ENCODE data around the gene NLRX1.
A peak's percentile ranks its signal among the peaks of the same experiment; 100 is the strongest.
"Not testable (repeated sequence)": the region's sequence is repeated elsewhere in the genome, so short reads cannot be mapped to it uniquely, and the experiment has no call there.

NLRX1 gene, protein sequence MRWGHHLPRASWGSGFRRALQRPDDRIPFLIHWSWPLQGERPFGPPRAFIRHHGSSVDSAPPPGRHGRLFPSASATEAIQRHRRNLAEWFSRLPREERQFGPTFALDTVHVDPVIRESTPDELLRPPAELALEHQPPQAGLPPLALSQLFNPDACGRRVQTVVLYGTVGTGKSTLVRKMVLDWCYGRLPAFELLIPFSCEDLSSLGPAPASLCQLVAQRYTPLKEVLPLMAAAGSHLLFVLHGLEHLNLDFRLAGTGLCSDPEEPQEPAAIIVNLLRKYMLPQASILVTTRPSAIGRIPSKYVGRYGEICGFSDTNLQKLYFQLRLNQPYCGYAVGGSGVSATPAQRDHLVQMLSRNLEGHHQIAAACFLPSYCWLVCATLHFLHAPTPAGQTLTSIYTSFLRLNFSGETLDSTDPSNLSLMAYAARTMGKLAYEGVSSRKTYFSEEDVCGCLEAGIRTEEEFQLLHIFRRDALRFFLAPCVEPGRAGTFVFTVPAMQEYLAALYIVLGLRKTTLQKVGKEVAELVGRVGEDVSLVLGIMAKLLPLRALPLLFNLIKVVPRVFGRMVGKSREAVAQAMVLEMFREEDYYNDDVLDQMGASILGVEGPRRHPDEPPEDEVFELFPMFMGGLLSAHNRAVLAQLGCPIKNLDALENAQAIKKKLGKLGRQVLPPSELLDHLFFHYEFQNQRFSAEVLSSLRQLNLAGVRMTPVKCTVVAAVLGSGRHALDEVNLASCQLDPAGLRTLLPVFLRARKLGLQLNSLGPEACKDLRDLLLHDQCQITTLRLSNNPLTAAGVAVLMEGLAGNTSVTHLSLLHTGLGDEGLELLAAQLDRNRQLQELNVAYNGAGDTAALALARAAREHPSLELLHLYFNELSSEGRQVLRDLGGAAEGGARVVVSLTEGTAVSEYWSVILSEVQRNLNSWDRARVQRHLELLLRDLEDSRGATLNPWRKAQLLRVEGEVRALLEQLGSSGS

DNA sequence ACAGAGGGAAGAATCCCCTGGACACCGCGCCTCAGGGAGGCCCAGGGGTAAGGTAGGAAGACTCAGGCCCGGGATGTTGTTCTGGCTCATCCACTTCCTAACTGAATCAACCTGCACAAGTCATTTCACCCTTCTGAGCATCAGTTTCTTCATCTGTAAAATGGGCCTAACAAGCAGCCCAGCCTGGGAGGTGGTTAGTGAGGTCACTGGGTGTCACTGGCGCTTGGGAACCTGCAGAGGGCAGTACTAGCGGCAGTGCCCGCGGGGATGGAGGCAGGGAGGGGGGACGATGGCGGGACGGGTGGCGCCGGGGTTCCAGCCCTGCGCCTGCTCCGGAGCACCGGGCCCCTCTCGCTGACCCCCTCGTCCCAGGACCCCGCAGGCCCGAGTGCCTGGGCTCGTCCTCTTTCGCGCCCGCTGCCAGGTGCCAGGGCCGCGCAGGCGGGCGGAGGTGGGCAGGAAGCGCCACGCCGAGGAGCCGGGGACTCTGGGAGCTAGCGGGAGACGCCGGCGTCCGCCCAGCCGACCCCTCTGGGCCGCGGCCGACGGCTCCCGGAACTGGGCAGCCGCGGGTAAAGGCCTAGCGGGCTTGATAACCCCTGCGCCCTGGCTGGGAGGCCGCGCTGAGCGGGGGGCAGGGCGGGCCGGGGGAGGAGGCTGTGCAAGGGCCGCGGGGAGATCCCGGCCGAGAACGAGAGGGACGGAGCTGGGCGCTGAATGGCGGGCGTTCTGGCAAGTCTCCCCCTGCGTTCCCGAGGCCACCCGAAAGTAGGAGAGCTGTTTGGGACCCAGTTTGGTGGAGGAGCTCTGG lies at the start of gene NLRX1:
NLRX1 (plus strand) TSS at position 255 of the 811 bp plus-strand sequence. CDS start 2,679 bp downstream, outside the sequence.
- peak; percentile 42 to 72 (median 65) for DNase-seq

DNA sequence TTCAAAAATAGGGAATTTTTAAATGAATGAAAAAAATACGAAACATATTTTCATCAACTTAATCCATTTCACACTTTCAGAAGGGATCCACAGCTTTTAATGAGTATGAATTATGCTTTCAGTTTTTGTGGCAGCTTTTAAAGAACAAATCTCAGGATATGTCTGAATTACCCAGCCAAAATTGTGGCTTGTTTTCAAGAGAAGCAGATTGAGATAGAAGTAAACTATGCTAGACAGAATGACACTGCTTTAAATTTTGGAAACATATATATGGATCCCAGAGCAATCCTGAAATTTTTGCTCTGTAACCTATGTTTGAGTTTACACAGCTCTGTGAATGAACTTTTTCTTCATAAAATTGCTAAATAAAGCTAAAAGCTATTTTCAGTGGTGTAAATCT lies 49.6 kb upstream of the NLRX1 start:
- DNase-seq: no peak

DNA sequence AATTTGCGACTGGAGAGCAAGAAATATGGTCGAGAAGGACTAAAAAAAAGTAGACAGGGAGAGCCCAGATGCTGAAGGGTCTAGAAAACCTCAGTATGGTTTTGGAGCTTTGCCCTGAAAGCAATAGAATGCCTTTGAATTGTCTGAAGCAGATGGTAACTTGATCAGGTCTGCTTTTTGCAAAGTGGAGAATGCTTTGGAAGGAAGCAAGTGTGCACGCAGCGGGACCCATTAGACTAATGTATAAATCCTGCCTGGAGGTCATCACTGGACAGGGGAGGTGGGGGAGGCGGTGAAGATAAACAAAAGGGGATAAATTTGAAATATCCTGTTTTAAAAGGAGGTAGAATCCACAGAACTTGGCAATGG lies 47.9 kb upstream of the NLRX1 start:
- no peak for DNase-seq

DNA sequence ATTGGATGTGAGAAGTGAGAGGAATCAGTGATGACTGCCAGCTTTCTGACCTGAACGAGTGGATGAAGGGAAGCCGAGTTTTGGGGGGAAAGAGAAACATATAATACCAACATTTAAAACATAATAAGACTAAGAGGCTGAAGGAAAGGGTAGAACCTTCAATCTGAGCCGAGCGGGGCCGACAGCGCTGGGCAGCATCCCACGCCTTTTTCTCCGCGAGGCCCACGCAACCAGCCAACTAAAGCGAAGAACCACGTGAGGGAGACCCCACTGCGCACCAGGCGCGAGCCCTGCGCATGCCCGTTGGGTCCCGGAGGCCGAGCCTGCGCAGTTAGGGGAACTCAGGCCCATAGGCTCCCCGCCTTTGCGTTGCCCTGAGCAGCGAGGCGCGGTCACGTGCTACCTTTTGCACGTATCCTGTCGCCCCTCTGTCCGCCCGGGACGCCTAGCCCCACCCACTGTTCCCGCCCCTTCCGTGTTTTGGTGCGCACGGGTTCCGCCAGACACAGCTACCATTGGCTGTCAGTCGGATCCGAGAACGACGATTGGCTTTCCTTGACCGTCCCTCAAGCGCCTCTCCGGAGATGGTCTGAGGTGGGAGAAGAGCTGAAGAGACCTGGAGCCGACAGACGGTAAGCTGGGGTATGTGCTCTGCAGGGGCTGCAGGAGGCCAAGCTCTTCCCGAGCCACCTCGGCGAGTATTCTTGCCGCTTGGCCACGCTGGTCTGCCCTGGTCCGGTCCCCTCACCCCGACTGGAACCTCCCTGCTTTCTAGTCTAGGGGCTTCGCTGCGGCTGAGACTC lies 47.3 kb upstream of the NLRX1 start, which contains the start of gene HINFP:
HINFP (plus strand) TSS at position 573 of the 803 bp plus-strand sequence. CDS start 5,365 bp downstream, outside the sequence.
- DNase-seq: peak; percentile 98 to 100 (median 99)

DNA sequence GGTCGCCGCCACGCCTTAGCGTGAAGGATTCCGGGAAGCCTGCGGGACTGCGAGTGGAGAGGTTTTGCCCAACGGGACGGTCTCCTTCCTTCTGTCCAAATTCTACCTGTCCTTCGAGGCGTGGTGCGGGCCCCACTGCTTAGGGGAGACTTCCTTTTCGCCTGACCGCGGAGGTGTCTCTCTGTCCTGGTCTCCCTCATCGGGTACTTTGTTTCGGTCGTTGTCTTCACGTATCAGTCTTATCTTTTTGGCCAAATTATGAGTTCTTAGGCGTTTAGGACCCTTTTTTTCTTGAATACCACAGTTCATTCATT lies 46.8 kb upstream of the NLRX1 start:
- DNase-seq: no peak

DNA sequence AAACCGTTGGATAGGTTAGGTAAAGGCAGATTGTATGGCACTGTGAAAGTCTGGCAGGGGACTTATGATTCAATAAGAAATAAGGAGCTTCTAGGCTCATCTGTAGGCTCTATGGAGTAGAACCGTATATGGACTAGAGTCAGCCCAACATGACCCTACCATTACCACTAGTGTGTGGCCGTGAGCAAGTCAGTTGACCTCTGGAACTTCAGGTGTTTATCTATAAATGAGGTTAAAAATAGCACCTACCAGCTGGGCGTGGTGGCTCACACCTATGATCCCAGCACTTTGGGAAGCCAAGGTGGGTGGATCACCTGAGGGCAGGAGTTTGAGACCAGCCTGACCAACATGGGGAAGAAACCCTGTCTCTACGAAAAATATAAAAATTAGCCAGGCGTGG lies 42.7 kb upstream of the NLRX1 start:
- DNase-seq: no peak

DNA sequence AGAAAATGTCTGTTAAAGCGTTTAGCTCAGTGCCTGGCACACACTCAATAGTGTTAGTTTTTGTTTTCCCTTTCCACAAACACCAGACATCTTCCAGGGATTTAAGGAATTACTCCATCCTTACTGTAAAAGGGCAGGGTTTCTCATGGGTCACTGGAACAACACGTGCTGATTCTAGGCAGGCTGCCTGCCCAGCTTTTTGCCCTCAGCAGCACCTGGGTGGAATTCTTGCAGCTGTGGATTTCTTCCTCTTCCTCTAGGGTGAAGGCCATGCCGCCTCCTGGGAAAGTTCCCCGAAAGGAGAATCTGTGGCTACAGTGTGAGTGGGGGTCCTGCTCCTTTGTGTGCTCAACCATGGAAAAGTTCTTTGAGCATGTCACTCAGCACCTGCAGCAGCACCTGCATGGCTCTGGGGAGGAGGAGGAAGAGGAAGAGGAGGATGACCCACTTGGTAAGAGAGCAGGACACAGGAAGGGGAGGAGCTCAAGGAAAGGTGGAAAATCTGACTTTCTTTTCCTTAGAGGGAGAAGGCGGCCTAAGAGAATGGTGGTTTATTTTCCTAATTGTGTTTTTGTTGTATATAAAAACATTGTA lies 41.8 kb upstream of the NLRX1 start:
- DNase-seq: no peak

DNA sequence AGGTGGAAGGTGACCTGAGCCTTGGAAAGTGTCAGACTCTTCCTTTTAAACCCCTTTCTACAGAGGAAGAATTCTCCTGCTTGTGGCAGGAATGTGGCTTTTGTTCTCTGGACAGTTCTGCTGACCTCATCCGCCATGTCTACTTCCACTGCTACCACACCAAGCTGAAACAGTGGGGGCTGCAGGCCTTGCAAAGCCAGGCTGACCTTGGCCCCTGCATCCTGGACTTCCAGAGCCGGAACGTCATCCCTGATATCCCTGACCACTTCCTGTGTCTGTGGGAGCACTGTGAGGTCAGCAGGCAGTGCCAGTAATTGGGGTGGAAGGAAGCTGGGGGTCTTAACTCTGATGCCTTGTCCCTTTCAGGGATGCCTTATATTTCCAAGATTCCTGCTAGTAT lies 37.9 kb upstream of the NLRX1 start:
- DNase-seq: no peak

DNA sequence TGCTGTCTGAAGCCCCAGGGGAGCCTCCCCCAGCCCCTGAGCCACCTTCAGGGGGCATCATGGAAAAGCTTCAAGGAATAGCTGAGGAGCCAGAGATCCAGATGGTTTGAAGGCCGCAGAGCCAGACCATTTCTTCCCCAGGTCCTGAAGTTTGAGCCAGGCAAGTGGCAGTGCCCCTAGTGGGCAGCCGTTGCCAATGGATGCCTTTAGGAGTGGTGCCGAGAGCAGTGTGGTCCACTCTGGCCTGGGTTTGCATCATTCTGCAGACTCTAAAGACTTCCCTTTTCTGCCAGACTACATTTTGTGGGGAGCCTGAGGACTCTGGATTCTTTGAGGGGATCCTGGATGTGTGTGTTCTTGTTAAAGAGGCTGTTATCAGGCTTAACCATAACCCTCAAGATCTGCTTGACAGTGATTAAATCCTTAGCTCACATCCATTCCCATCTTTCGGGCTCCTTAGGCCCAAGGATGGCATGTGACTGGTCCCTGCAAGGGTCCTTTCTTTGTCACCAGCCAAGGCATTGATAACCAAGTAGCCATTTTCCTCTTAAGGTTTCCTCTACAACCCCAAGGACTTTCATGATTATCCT lies 34.0 kb upstream of the NLRX1 start:
- no peak for DNase-seq

DNA sequence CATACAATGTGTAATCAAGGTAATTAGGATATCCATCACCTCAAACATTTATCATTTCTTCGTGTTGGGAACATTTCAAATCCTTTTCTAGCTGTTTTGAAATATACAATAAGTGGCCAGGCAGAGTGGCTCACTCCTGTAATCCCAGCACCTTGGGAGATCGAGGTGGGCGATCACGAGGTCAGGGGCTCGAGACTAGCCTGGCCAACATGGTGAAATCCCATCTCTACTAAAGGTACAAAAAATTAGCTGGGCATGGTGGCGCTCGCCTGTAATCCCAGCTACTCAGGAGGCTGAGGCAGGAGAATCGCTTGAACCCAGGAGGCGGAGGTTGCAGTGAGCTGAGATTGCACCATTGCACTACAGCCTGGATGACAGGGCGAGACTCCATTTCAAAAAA lies 29.2 kb upstream of the NLRX1 start:
- not testable (repeated sequence) for DNase-seq

DNA sequence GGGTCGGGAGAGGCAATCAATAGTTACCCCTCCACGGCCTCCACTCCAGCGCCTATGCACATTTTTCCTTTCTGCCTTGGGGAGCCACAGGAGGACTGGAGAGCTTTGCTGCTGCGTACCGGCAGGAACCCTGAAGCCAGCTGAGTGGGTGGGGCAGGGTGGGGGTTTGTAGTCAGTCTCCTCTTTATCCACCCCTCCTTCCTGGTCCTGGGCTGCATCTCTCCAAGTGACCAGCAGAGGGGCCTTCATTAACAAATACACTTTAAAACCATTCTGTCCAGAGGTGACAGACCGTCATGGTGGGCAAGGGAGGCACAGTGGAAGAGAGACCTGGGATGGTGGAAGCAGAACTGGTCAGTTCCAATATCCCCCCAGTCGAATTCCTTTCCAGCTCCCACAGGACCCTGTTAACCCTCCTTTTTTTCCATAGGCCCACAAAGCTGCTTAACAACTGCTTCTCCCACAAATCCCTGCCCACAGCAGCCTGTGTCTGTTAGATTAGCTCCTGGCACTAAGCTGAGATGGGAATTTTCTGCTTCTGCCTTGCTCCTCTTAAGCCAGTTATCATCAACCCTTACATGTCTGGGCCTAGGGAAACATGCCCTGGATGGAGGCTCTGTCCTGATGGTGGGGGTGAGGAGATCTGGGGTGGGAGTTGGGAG lies 23.6 kb upstream of the NLRX1 start:
- DNase-seq: no peak

DNA sequence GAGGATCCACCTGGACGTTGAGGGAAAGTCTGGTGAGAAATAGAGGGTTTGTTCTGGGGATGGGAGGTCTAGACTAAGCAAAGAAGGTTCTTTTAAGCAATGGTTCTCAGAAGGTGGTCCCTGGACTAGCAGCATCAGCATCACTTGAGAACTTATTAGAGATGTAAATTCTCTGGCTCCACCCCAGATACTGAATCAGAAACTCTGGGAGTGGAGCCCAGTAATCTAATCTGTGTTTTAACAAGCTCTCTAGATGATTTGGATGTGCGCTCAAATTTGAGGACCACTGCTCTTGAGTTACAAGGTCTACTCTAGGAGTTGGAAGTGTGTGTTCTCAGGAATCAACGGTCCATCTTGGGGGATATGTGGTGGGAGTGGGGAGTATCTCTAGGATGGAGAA lies 23.0 kb upstream of the NLRX1 start:
- DNase-seq: no peak

DNA sequence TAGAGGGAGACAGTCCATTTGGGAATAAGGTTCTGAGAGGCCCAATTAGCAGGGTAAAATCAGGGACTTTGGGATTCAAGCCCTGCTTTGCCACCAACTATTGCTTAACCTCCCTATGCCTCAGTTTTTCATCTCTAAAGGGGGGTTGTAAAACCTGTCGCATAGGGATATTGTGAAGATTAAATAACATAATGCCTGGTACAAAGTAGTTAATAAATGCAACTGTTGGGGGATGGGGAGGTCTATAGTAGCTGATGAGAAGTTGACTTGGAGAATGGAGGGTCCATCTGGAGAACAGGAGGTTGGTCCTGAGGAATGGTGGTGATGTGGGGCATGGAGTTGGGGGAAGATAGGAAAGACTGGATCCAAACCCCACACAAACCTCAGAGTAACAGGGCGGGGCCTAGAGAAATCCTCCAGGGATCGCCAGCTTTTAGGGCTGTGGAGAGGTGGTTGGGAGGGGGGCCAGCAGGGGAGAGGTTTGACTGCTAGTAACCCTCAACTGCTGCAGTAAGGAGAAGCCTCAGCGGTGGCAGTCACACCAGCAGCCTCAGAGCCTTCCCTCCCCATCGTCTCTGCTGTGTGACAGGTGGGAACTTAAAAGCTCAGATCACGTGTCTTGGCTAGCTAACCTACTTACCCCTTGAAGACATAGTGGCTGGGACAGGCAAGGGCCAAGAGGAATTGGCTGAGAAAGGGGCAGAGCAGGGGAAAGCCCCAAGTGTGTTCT lies 20.8 kb upstream of the NLRX1 start:
- DNase-seq: no peak

DNA sequence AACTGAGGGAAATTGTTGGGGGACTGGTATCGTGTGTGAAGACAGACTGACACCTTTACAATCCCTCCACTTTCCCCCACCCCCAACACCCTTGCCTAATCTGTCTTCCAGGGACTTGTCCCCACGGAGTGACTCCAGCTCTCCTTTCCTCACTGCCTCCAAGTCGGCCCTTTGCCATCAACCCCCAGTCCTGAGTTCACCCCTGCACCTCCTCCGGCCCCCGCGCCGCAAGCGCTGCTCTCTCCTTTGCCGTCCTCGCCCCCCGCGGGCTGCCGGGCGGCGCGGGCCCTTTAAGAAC lies 19.9 kb upstream of the NLRX1 start:
- DNase-seq: no peak

DNA sequence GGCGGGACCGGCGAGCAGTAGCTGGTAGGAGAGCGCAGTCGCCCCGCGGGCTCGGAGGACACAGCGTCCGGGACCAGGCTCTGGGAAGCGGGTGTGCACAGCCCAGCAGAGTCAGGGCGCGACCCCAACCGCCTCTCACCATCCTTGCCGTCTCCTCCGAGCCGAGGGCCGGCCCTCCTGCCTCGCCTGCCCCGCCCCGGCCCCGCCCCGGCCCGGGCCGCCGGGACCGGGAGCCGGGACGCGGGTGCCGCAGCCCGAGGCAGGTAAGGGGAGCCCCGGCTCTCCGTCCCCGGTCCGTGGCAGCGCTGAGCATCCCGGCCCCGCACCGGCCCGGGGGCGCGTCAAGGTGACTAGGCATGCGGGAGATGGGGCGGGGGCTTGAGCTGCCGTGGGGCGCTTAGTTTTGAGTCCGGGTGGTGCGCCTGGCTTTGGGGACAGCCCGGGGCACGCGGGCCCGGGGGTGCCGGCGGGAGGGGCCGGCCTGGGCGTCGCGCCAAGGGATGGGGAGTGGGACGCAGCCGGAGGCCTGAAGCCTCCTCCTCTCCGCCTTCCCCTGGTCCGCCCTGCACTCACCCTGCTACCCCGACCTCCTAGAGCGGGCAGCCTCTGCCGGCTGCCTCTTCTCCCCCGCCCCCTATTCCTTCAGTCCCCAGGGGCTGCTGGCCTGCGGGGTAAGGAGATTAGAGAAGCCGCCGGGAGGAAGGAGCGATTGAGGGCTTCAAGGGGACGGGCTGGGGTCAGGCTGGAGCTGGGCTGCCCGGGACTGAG lies 19.3 kb upstream of the NLRX1 start, which contains the start of gene ABCG4:
ABCG4 (plus strand) TSS at position 35 of the 768 bp plus-strand sequence. CDS start 914 bp downstream, outside the sequence.
- peak in 1 of 4 experiments; percentile 39 for DNase-seq

DNA sequence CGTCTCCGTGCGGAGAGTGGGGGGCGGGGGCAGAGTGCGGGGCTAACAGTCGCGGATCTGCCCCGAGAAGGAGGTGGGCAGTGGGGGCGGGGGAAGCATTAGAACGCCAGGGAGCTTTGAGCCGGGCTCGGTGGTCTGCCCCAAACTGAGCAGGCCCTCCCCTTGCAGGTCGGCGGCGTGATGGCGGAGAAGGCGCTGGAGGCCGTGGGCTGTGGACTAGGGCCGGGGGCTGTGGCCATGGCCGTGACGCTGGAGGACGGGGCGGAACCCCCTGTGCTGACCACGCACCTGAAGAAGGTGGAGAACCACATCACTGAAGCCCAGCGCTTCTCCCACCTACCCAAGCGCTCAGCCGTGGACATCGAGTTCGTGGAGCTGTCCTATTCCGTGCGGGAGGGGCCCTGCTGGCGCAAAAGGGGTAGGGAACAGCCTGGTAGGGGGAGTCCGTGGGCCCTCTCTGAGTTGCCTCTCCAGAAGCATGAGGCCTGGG lies 18.7 kb upstream of the NLRX1 start:
- no peak for DNase-seq

DNA sequence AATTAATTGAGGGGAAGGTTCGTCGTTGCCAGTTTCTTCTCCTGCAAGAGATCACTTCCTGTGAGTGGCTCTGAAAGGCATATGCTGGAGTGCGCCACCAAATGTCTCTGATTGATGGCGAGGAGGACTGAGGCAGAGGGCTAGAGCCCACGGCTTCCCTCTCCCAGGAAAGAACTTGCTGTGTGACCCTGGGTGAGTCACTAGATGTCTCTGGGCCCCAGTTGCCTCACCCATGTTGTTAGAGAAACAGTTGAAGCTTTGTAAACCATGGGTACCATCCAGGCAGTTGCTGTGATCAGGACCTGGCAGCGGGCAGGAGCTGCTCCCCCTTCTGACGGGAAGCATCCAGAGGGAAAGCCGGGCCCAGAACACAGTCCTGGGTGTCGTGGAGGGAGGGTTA lies 16.5 kb upstream of the NLRX1 start:
- DNase-seq: no peak

DNA sequence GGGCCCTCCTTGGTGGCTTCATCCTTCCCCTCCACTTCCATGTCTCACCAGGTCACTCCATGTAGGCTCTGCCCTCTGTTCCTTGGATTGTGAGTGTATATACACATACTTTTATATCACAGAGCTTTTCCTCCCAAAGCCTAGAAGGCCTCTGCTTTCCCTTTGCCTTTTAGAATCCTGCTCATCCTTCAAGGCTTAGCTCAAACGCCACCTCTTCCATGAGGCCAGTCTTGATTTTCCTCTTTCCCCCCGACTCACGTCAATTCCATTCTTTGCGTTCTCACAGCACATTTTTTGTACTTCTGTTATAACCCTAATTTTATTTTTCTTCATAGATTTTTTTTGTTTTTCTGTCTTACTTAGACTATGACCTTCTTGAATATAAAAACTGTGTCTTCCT lies 15.9 kb upstream of the NLRX1 start:
- DNase-seq: no peak

All from activated naive CD4-positive, alpha-beta T cell (primary cell).